Epithelial cell of prostate (primary cell): Measurements from ENCODE around the gene GNMT.
"Not testable (repeated sequence)": the region's sequence is repeated elsewhere in the genome, so short reads cannot be mapped to it uniquely, and the experiment has no call there.

ENCODE experiments used
- DNase-seq: peaks from one replicate; pipeline ENCODE4 v3.0.0-alpha.2; 2011; ENCODE audit warnings: low read depth, low spot score
- H3K27ac ChIP-seq: fragments of 450-650 bp; 2 replicates; pipeline ENCODE4 v1.5.1; 2017; ENCODE audit warnings: mild to moderate bottlenecking

GNMT gene

GRCh38 chr6:42971746-42972327 lies 11.3 kb downstream of the GNMT start:
- DNase-seq = no peak
- no peak overlapping the region for H3K27ac ChIP-seq

- H3K27ac ChIP-seq = no peak overlapping the region
- no peak for DNase-seq
Measured at GRCh38 chr6:42973926-42974325, 13.4 kb downstream of the GNMT start.

GRCh38 chr6:42974919-42975505 lies 14.5 kb downstream of the GNMT start:
- H3K27ac ChIP-seq = no peak overlapping the region

GRCh38 chr6:42978487-42978838 lies 17.9 kb downstream of the GNMT start:
- no peak for DNase-seq
- H3K27ac ChIP-seq = peak overlapping the region; percentile 76

More at GRCh38 chr6:42974919-42975505, 14.5 kb downstream of the GNMT start:
- no peak for DNase-seq

GRCh38 chr6:42978839-42979522 lies 18.4 kb downstream of the GNMT start, which contains the start of gene PEX6:
TSS of gene PEX6 (minus strand) at chr6:42979181. CDS start at chr6:42979150, 31 bp downstream.
- DNase-seq = no peak
- peak within 1 kb of the TSS; percentile 76 for H3K27ac ChIP-seq

- peak overlapping the region; percentile 76 for H3K27ac ChIP-seq
Measured at GRCh38 chr6:42979523-42980177, 19.1 kb downstream of the GNMT start.

GRCh38 chr6:42981836-42982235 lies 21.3 kb downstream of the GNMT start:
- no peak for DNase-seq
- H3K27ac ChIP-seq = no peak overlapping the region

More at GRCh38 chr6:42979523-42980177, 19.1 kb downstream of the GNMT start:
- peak; percentile 31 for DNase-seq

GRCh38 chr6:42984001-42984923 lies 23.7 kb downstream of the GNMT start, which contains the start of gene PPP2R5D:
TSS of gene PPP2R5D (plus strand) at chr6:42984570. CDS start at chr6:42984678, 108 bp downstream.
- H3K27ac ChIP-seq = peak within 1 kb of the TSS; percentile 50
- peak; percentile 94 for DNase-seq

GRCh38 chr6:42984924-42985475 lies 24.4 kb downstream of the GNMT start:
- no peak for DNase-seq
- H3K27ac ChIP-seq = peak overlapping the region; percentile 50

GRCh38 chr6:42987533-42988451 lies 27.2 kb downstream of the GNMT start:
- no peak overlapping the region for H3K27ac ChIP-seq
- no peak for DNase-seq

- H3K27ac ChIP-seq = no peak overlapping the region
- no peak for DNase-seq
Measured at GRCh38 chr6:42988486-42989020, 28.0 kb downstream of the GNMT start.

- no peak overlapping the region for H3K27ac ChIP-seq
- no peak for DNase-seq
Measured at GRCh38 chr6:42989923-42990322, 29.4 kb downstream of the GNMT start.

- H3K27ac ChIP-seq = no peak overlapping the region
- DNase-seq = no peak
Measured at GRCh38 chr6:42993445-42993844, 32.9 kb downstream of the GNMT start.

- no peak for DNase-seq
- H3K27ac ChIP-seq = no peak overlapping the region
Measured at GRCh38 chr6:42996513-42996912, 36.0 kb downstream of the GNMT start.

GRCh38 chr6:42998205-42998604 lies 37.7 kb downstream of the GNMT start:
- not testable (repeated sequence) for H3K27ac ChIP-seq, DNase-seq

GRCh38 chr6:43001843-43002242 lies 41.3 kb downstream of the GNMT start:
- no peak for DNase-seq
- H3K27ac ChIP-seq = no peak overlapping the region

GRCh38 chr6:43005844-43006243 lies 45.3 kb downstream of the GNMT start:
- peak; percentile 14 for DNase-seq
- peak overlapping the region; percentile 55 for H3K27ac ChIP-seq

GRCh38 chr6:43006251-43006650 lies 45.7 kb downstream of the GNMT start:
- no peak for DNase-seq
- peak overlapping the region; percentile 55 for H3K27ac ChIP-seq
